DMS153 treated with DMSO at 0.1 percent for 48 hours (cell line): Measurements from ENCODE around the gene RPL34.

Experiments used
- DNase-seq: peaks from one replicate; lab custom pipeline; 2025; ENCODE audit not compliant: unreplicated experiment; lab: John Stamatoyannopoulos, UW

The RPL34 gene

GRCh38 chr4:108624263-108625056, 4.1 kb downstream of the RPL34 start:
- DNase-seq = no peak

- DNase-seq = no peak
Measured at GRCh38 chr4:108626056-108626455, 5.7 kb downstream of the RPL34 start.

- no peak for DNase-seq
Measured at GRCh38 chr4:108628411-108628810, 8.0 kb downstream of the RPL34 start.

GRCh38 chr4:108635070-108635655, 14.8 kb downstream of the RPL34 start:
- DNase-seq = no peak

GRCh38 chr4:108636246-108636645, 15.9 kb downstream of the RPL34 start:
- DNase-seq = no peak

GRCh38 chr4:108637856-108638255, 17.5 kb downstream of the RPL34 start:
- no peak for DNase-seq

GRCh38 chr4:108644237-108644636, 23.9 kb downstream of the RPL34 start:
- no peak for DNase-seq

GRCh38 chr4:108646706-108647105, 26.3 kb downstream of the RPL34 start:
- DNase-seq = no peak

GRCh38 chr4:108649863-108650211, 29.5 kb downstream of the RPL34 start:
- DNase-seq = no peak

- peak; percentile 94 for DNase-seq
Measured at GRCh38 chr4:108650212-108651013, 30.0 kb downstream of the RPL34 start, which contains the start of gene OSTC. Gene OSTC (plus strand): TSS chr4:108650599. CDS start chr4:108650656, 57 bp downstream.

- DNase-seq = no peak
Measured at GRCh38 chr4:108651014-108651791, 30.8 kb downstream of the RPL34 start.

GRCh38 chr4:108662629-108663028, 42.3 kb downstream of the RPL34 start:
- no peak for DNase-seq

- no peak for DNase-seq
Measured at GRCh38 chr4:108674356-108674977, 54.1 kb downstream of the RPL34 start.
